ENCODE results near the gene PRMT5.
"Not testable (repeated sequence)": the region's sequence is repeated elsewhere in the genome, so short reads cannot be mapped to it uniquely, and the experiment has no call there.

The PRMT5 gene

GRCh38 chr14:22955702-22956569, 26.8 kb upstream of the PRMT5 start:
- Histone ChIP-seq H3K36me3 (ENCODE audit: insufficient read depth, insufficient read length, low read length) (peaks cover 19% of the 10 kb centered on the region), H3K4me1 (ENCODE audit: insufficient read depth, insufficient read length) (peaks cover 3% of the 10 kb centered on the region), H3K9ac (ENCODE audit: insufficient read length, low read depth) (peak overlapping the region; percentile 77), H3K4me3 (ENCODE audit: insufficient read length, low read depth) (peak overlapping the region; percentile 61), H3K27me3 (ENCODE audit: insufficient read depth, insufficient read length) (no peaks in the 10 kb centered on the region), H3K9me3 (ENCODE audit: insufficient read depth, low read length) (no peaks in the 10 kb centered on the region)
- DNase-seq (ENCODE audit: low read depth, low spot score): no peak
- no peak for TF ChIP-seq SUZ12 (IDR thresholded peaks at IDR 0.05; ENCODE audit: extremely low read depth, insufficient read depth, insufficient read length)
- no peak for TF ChIP-seq YY1 (IDR thresholded peaks at IDR 0.05; ENCODE audit: insufficient read depth, insufficient read length)
- no peak for TF ChIP-seq ZNF274 (IDR thresholded peaks at IDR 0.05; ENCODE audit: low read depth, low read length)

- H3K36me3 ChIP-seq (ENCODE audit: insufficient read depth, insufficient read length, low read length): peaks cover 38% of the 10 kb centered on the region
Measured at GRCh38 chr14:22952418-22952817, 23.2 kb upstream of the PRMT5 start.

GRCh38 chr14:22951795-22952194, 22.6 kb upstream of the PRMT5 start:
- not testable (repeated sequence) for H3K27me3 ChIP-seq (ENCODE audit: insufficient read depth, insufficient read length); H3K4me1 ChIP-seq (ENCODE audit: insufficient read depth, insufficient read length); H3K9me3 ChIP-seq (ENCODE audit: insufficient read depth, low read length); DNase-seq (ENCODE audit: low read depth, low spot score); H3K9ac ChIP-seq (ENCODE audit: insufficient read length, low read depth); H3K4me3 ChIP-seq (ENCODE audit: insufficient read length, low read depth)
- H3K36me3 ChIP-seq (ENCODE audit: insufficient read depth, insufficient read length, low read length): peaks cover 44% of the 10 kb centered on the region

More at GRCh38 chr14:22952418-22952817, 23.2 kb upstream of the PRMT5 start:
- DNase-seq (ENCODE audit: low read depth, low spot score): no peak
- Histone ChIP-seq H3K4me1 (ENCODE audit: insufficient read depth, insufficient read length) (peaks cover 3% of the 10 kb centered on the region), H3K9me3 (ENCODE audit: insufficient read depth, low read length) (no peaks in the 10 kb centered on the region), H3K9ac (ENCODE audit: insufficient read length, low read depth) (no peak overlapping the region), H3K4me3 (ENCODE audit: insufficient read length, low read depth) (no peak overlapping the region), H3K27me3 (ENCODE audit: insufficient read depth, insufficient read length) (no peaks in the 10 kb centered on the region)
- TF ChIP-seq YY1 (IDR thresholded peaks at IDR 0.05; ENCODE audit: insufficient read depth, insufficient read length): no peak
- TF ChIP-seq SUZ12 (IDR thresholded peaks at IDR 0.05; ENCODE audit: extremely low read depth, insufficient read depth, insufficient read length): no peak

- no peak for DNase-seq (ENCODE audit: low read depth, low spot score)
- H3K4me3 ChIP-seq (ENCODE audit: insufficient read length, low read depth): no peak overlapping the region
- no peak for TF ChIP-seq ZNF274 (IDR thresholded peaks at IDR 0.05; ENCODE audit: low read depth, low read length)
- no peak for TF ChIP-seq YY1 (IDR thresholded peaks at IDR 0.05; ENCODE audit: insufficient read depth, insufficient read length)
- TF ChIP-seq SUZ12 (IDR thresholded peaks at IDR 0.05; ENCODE audit: extremely low read depth, insufficient read depth, insufficient read length): no peak
- no peaks in the 10 kb centered on the region for H3K4me1 ChIP-seq (ENCODE audit: insufficient read depth, insufficient read length)
- no peak overlapping the region for H3K9ac ChIP-seq (ENCODE audit: insufficient read length, low read depth)
- H3K36me3 ChIP-seq (ENCODE audit: insufficient read depth, insufficient read length, low read length): peaks cover 49% of the 10 kb centered on the region
- H3K27me3 ChIP-seq (ENCODE audit: insufficient read depth, insufficient read length): no peaks in the 10 kb centered on the region
- no peaks in the 10 kb centered on the region for H3K9me3 ChIP-seq (ENCODE audit: insufficient read depth, low read length)
Measured at GRCh38 chr14:22945642-22946041, 16.5 kb upstream of the PRMT5 start.

GRCh38 chr14:22939684-22940083, 10.5 kb upstream of the PRMT5 start:
- H3K4me3 ChIP-seq (ENCODE audit: insufficient read length, low read depth): no peak overlapping the region
- no peaks in the 10 kb centered on the region for H3K27me3 ChIP-seq (ENCODE audit: insufficient read depth, insufficient read length)
- H3K4me1 ChIP-seq (ENCODE audit: insufficient read depth, insufficient read length): no peaks in the 10 kb centered on the region
- no peak overlapping the region for H3K9ac ChIP-seq (ENCODE audit: insufficient read length, low read depth)
- DNase-seq (ENCODE audit: low read depth, low spot score): no peak
- peaks cover 11% of the 10 kb centered on the region for H3K36me3 ChIP-seq (ENCODE audit: insufficient read depth, insufficient read length, low read length)
- TF ChIP-seq SUZ12 (IDR thresholded peaks at IDR 0.05; ENCODE audit: extremely low read depth, insufficient read depth, insufficient read length): no peak
- TF ChIP-seq YY1 (IDR thresholded peaks at IDR 0.05; ENCODE audit: insufficient read depth, insufficient read length): no peak
- no peak for TF ChIP-seq ZNF274 (IDR thresholded peaks at IDR 0.05; ENCODE audit: low read depth, low read length)
- no peaks in the 10 kb centered on the region for H3K9me3 ChIP-seq (ENCODE audit: insufficient read depth, low read length)

- TF ChIP-seq SUZ12 (IDR thresholded peaks at IDR 0.05; ENCODE audit: extremely low read depth, insufficient read depth, insufficient read length) (no peak), ZNF274 (IDR thresholded peaks at IDR 0.05; ENCODE audit: low read depth, low read length) (no peak)
- no peak for DNase-seq (ENCODE audit: low read depth, low spot score)
- H3K4me3 ChIP-seq (ENCODE audit: insufficient read length, low read depth): no peak overlapping the region
- no peak overlapping the region for H3K9ac ChIP-seq (ENCODE audit: insufficient read length, low read depth)
- H3K9me3 ChIP-seq (ENCODE audit: insufficient read depth, low read length): no peaks in the 10 kb centered on the region
- no peaks in the 10 kb centered on the region for H3K27me3 ChIP-seq (ENCODE audit: insufficient read depth, insufficient read length)
- no peaks in the 10 kb centered on the region for H3K36me3 ChIP-seq (ENCODE audit: insufficient read depth, insufficient read length, low read length)
- no peaks in the 10 kb centered on the region for H3K4me1 ChIP-seq (ENCODE audit: insufficient read depth, insufficient read length)
Measured at GRCh38 chr14:22935156-22935555, 6.0 kb upstream of the PRMT5 start.

- H3K27me3 ChIP-seq (ENCODE audit: insufficient read depth, insufficient read length): no peaks in the 10 kb centered on the region
- peaks cover 2% of the 10 kb centered on the region for H3K4me1 ChIP-seq (ENCODE audit: insufficient read depth, insufficient read length)
- H3K9ac ChIP-seq (ENCODE audit: insufficient read length, low read depth): no peak overlapping the region
- no peak for DNase-seq (ENCODE audit: low read depth, low spot score)
- H3K36me3 ChIP-seq (ENCODE audit: insufficient read depth, insufficient read length, low read length): peaks cover 12% of the 10 kb centered on the region
- TF ChIP-seq SUZ12 (IDR thresholded peaks at IDR 0.05; ENCODE audit: extremely low read depth, insufficient read depth, insufficient read length): no peak
- no peak for TF ChIP-seq YY1 (IDR thresholded peaks at IDR 0.05; ENCODE audit: insufficient read depth, insufficient read length)
- no peak for TF ChIP-seq ZNF274 (IDR thresholded peaks at IDR 0.05; ENCODE audit: low read depth, low read length)
- no peak overlapping the region for H3K4me3 ChIP-seq (ENCODE audit: insufficient read length, low read depth)
- no peaks in the 10 kb centered on the region for H3K9me3 ChIP-seq (ENCODE audit: insufficient read depth, low read length)
Measured at GRCh38 chr14:22932146-22932545, 3.0 kb upstream of the PRMT5 start.

Data from NT2/D1 (cell line).